Adrenal gland (tissue), 5 donors: Measurements from ENCODE around the gene APP.

Source experiments
- CTCF ChIP-seq, 6 experiments: fragments of 450-650 bp in 4 of 6; fragments of 200-600 bp in 2 of 6; sonication (generic) in 1 of 6; IDR thresholded peaks; 1 replicate in 5 of 6; 2 replicates in 1 of 6; pipeline versions ENCODE4 v1.5.1 to v1.8.0; 2016 to 2021; ENCODE audit warnings: antibody characterized with exemption in 6 of 6, mild to moderate bottlenecking in 2 of 6, moderate library complexity in 1 of 6
- POLR2A ChIP-seq, 2 donors: fragments of 450-650 bp; IDR thresholded peaks; one replicate each; pipeline ENCODE4 v1.6.1; 2017; ENCODE audit warnings: antibody characterized with exemption in 2 of 2, mild to moderate bottlenecking in 2 of 2, moderate library complexity in 1 of 2
- donor health status: DM: no; HTN: no; CAD: no.

GRCh38 chr21:25863747-25864146 lies 306.8 kb downstream of the APP start:
- TF ChIP-seq CTCF (IDR thresholded peaks at IDR 0.05) (no peak), POLR2A (IDR thresholded peaks at IDR 0.05) (no peak)
